LNCAP (cell line): Measurements from ENCODE around the gene RAG2.

ENCODE experiments used
- CTCF ChIP-seq: fragments of 450-650 bp; IDR thresholded peaks from 2 replicates; pipeline ENCODE4 v1.5.1; 2017; ENCODE audit warnings: mild to moderate bottlenecking

RAG2 gene

DNA sequence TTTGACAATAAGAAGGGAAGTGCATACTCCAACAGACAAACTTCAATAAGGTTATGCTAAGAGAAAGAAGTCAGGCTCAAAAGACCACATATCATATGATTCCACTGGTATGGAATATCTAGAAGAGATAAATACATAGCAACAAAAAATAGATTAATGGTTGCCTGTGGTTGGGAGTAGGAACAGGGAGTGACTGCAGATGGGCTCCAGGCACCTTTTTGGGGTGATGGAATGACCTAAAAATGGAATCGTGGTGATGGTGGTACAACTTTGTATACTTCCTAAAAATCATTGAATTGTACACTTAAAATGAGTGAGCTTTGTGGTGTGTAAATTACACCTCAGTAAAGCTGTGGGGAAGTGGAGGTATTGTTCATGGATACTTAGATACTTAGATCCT is 29.0 kb upstream of the RAG2 start:
- TF ChIP-seq CTCF, result no peak

- no peak for TF ChIP-seq CTCF
These were observed 25.5 kb upstream of the RAG2 start for GRCh38 chr11:36623494-36623893.

DNA sequence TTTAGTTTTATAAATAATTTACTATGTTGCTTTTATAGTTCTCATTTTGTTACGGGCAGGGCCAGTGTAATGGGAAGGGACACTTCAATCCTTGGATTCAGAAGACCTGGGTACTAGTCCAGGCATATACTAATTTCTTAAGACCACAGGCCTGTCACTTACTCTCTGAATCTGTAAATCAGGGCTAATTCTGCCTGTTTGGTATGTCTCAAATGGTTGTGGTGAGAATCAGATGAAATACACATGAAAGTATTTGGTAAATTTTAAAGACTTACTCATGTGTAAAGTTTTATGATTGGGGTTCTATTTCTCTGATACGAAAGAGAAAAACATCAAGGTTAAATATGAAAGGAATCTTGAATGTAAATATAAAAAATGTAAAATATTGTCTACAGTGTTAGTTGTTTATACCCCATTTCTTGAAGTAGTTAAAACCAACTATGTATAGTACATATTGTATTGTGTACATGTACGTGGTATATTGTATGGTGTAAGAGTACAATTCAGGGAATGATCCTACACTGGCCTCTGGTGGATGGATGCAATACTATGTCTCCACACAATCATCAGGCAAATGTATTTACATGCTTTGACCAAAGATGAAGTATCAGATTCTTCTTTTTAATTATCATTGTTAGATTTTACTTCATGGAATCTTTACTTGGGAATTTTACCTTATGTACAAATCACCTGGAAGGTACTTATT is 24.5 kb upstream of the RAG2 start:
- TF ChIP-seq CTCF, result peak; percentile 62

- TF ChIP-seq CTCF, result no peak
These were observed 22.2 kb upstream of the RAG2 start for GRCh38 chr11:36620246-36620645.

GRCh38 chr11:36619502-36619901 is 21.5 kb upstream of the RAG2 start:
- no peak for TF ChIP-seq CTCF

GRCh38 chr11:36618363-36619047 is 20.5 kb upstream of the RAG2 start:
- TF ChIP-seq CTCF, result no peak

- TF ChIP-seq CTCF, result no peak
These were observed 19.7 kb upstream of the RAG2 start for GRCh38 chr11:36617543-36618362.
